ENCODE data around the gene TSC22D4.

DNA sequence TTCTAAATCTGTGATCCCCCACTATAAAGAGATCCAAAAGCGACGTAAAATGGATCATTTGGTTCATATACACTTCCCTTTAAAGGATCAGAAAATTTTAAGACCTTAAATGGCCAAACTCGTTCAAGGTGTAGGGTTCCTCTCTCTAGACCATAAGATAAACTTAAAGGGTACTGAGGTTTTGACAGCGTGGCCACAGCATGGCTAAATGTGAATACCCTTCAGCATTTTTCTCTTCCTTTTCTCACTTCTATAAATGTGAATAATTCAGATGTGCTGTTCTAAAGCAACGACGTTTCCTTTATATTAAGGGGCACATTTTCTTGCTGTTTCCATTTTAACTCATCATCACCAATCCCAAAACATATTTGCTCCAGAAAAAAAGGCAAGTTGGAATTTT lies 55.7 kb downstream of the TSC22D4 start:
- TF ChIP-seq EZH2 (IDR thresholded peaks at IDR 0.05; ENCODE audit: borderline replicate concordance, low read depth, low read length): no peak
- TF ChIP-seq, protein P1, sequence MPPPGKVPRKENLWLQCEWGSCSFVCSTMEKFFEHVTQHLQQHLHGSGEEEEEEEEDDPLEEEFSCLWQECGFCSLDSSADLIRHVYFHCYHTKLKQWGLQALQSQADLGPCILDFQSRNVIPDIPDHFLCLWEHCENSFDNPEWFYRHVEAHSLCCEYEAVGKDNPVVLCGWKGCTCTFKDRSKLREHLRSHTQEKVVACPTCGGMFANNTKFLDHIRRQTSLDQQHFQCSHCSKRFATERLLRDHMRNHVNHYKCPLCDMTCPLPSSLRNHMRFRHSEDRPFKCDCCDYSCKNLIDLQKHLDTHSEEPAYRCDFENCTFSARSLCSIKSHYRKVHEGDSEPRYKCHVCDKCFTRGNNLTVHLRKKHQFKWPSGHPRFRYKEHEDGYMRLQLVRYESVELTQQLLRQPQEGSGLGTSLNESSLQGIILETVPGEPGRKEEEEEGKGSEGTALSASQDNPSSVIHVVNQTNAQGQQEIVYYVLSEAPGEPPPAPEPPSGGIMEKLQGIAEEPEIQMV (tag; conservative IDR thresholded peaks at IDR 0.05; ENCODE audit: low read depth): no peak
- TF ChIP-seq, protein P2, sequence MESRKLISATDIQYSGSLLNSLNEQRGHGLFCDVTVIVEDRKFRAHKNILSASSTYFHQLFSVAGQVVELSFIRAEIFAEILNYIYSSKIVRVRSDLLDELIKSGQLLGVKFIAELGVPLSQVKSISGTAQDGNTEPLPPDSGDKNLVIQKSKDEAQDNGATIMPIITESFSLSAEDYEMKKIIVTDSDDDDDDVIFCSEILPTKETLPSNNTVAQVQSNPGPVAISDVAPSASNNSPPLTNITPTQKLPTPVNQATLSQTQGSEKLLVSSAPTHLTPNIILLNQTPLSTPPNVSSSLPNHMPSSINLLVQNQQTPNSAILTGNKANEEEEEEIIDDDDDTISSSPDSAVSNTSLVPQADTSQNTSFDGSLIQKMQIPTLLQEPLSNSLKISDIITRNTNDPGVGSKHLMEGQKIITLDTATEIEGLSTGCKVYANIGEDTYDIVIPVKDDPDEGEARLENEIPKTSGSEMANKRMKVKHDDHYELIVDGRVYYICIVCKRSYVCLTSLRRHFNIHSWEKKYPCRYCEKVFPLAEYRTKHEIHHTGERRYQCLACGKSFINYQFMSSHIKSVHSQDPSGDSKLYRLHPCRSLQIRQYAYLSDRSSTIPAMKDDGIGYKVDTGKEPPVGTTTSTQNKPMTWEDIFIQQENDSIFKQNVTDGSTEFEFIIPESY (CRISPR knock-in tag; IDR thresholded peaks at IDR 0.05): no peak
- TF ChIP-seq, protein P3, sequence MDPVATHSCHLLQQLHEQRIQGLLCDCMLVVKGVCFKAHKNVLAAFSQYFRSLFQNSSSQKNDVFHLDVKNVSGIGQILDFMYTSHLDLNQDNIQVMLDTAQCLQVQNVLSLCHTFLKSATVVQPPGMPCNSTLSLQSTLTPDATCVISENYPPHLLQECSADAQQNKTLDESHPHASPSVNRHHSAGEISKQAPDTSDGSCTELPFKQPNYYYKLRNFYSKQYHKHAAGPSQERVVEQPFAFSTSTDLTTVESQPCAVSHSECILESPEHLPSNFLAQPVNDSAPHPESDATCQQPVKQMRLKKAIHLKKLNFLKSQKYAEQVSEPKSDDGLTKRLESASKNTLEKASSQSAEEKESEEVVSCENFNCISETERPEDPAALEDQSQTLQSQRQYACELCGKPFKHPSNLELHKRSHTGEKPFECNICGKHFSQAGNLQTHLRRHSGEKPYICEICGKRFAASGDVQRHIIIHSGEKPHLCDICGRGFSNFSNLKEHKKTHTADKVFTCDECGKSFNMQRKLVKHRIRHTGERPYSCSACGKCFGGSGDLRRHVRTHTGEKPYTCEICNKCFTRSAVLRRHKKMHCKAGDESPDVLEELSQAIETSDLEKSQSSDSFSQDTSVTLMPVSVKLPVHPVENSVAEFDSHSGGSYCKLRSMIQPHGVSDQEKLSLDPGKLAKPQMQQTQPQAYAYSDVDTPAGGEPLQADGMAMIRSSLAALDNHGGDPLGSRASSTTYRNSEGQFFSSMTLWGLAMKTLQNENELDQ (CRISPR knock-in tag; IDR thresholded peaks at IDR 0.05; ENCODE audit: borderline replicate concordance): no peak
- TF ChIP-seq CBX3 (IDR thresholded peaks at IDR 0.05; ENCODE audit: borderline replicate concordance in 1 of 2, low read length in 2 of 2): no peak
- no peak for TF ChIP-seq EP300 (IDR thresholded peaks at IDR 0.05; ENCODE audit: low read length)
- TF ChIP-seq, protein P4, sequence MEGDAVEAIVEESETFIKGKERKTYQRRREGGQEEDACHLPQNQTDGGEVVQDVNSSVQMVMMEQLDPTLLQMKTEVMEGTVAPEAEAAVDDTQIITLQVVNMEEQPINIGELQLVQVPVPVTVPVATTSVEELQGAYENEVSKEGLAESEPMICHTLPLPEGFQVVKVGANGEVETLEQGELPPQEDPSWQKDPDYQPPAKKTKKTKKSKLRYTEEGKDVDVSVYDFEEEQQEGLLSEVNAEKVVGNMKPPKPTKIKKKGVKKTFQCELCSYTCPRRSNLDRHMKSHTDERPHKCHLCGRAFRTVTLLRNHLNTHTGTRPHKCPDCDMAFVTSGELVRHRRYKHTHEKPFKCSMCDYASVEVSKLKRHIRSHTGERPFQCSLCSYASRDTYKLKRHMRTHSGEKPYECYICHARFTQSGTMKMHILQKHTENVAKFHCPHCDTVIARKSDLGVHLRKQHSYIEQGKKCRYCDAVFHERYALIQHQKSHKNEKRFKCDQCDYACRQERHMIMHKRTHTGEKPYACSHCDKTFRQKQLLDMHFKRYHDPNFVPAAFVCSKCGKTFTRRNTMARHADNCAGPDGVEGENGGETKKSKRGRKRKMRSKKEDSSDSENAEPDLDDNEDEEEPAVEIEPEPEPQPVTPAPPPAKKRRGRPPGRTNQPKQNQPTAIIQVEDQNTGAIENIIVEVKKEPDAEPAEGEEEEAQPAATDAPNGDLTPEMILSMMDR (IDR thresholded peaks at IDR 0.05 in 2 of 3, conservative IDR thresholded peaks at IDR 0.05 in 1 of 3; ENCODE audit: insufficient read depth in 2 of 3, low read depth in 1 of 3, low read length in 3 of 3): no peak
- TF ChIP-seq, protein P5, sequence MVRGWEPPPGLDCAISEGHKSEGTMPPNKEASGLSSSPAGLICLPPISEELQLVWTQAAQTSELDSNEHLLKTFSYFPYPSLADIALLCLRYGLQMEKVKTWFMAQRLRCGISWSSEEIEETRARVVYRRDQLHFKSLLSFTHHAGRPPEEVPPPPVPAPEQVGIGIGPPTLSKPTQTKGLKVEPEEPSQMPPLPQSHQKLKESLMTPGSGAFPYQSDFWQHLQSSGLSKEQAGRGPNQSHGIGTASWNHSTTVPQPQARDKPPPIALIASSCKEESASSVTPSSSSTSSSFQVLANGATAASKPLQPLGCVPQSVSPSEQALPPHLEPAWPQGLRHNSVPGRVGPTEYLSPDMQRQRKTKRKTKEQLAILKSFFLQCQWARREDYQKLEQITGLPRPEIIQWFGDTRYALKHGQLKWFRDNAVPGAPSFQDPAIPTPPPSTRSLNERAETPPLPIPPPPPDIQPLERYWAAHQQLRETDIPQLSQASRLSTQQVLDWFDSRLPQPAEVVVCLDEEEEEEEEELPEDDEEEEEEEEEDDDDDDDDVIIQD (CRISPR knock-in tag; IDR thresholded peaks at IDR 0.05): no peak
- TF ChIP-seq, protein P6, sequence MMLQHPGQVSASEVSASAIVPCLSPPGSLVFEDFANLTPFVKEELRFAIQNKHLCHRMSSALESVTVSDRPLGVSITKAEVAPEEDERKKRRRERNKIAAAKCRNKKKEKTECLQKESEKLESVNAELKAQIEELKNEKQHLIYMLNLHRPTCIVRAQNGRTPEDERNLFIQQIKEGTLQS (IDR thresholded peaks at IDR 0.05): no peak
- TF ChIP-seq, protein P6 (CRISPR knock-in tag; conservative IDR thresholded peaks at IDR 0.05): no peak
- no peak for TF ChIP-seq MBD2 (IDR thresholded peaks at IDR 0.05; ENCODE audit: borderline replicate concordance, low read depth)

Measured in K562 (cell line).